HepG2 (cell line): ENCODE data around the gene TMTC1. TPM values are rescaled to one million over a fixed set of nuclear protein-coding genes. Genes with fewer than 3 reads are reported as not detected.

Experiments used
- ATF7-NPFF ChIP-seq: sonication (generic); formaldehyde crosslinking; IDR thresholded peaks from 2 replicates; pipeline ENCODE4 v1.8.1; 2023; ENCODE audit warnings: mild to moderate bottlenecking, low read depth, missing genetic modification reagents, moderate library complexity
- DNMT1 ChIP-seq: sonication (generic); formaldehyde crosslinking; IDR thresholded peaks from 2 replicates; pipeline ENCODE4 v1.5.1; 2020; ENCODE audit warnings: mild to moderate bottlenecking, missing genetic modification reagents
- MED8 ChIP-seq: sonication (generic); formaldehyde crosslinking; IDR thresholded peaks from 2 replicates; pipeline ENCODE4 v1.8.1; 2023; ENCODE audit warnings: mild to moderate bottlenecking, missing genetic modification reagents; ENCODE audit not compliant: insufficient replicate concordance
- NR2F1 ChIP-seq, 2 experiments: fragments of 450-650 bp in 1 of 2; formaldehyde crosslinking in 1 of 2; IDR thresholded peaks; 2 replicates each; pipeline versions ENCODE4 v1.5.0 to v1.6.1; 2016 to 2020; ENCODE audit warnings: mild to moderate bottlenecking in 1 of 2, missing compliant biosample characterization in 1 of 2, missing genetic modification reagents in 1 of 2, moderate library complexity in 1 of 2
- REL ChIP-seq: sonication (generic); formaldehyde crosslinking; conservative IDR thresholded peaks from 2 replicates; pipeline ENCODE4 v1.8.0; 2022; ENCODE audit warnings: mild to moderate bottlenecking, missing genetic modification reagents, moderate library complexity
- SAFB2 ChIP-seq: sonication (generic); formaldehyde crosslinking; IDR thresholded peaks from 2 replicates; pipeline ENCODE4 v1.5.1; 2020; ENCODE audit warnings: missing genetic modification reagents, low read depth, mild to moderate bottlenecking, borderline replicate concordance
- SIX1 ChIP-seq: sonication (generic); formaldehyde crosslinking; IDR thresholded peaks from 2 replicates; pipeline ENCODE4 v1.4.0; 2020; ENCODE audit warnings: missing genetic modification reagents, borderline replicate concordance
- SIX4 ChIP-seq: sonication (generic); formaldehyde crosslinking; IDR thresholded peaks from 2 replicates; pipeline ENCODE4 v1.4.0; 2020; ENCODE audit warnings: missing genetic modification reagents
- SMARCC2 ChIP-seq: fragments of 450-650 bp; IDR thresholded peaks from 2 replicates; pipeline ENCODE4 v1.6.1; 2017; ENCODE audit warnings: antibody characterized with exemption, mild to moderate bottlenecking
- ZFP36L1 ChIP-seq: sonication (generic); formaldehyde crosslinking; IDR thresholded peaks from 2 replicates; pipeline ENCODE4 v1.8.0; 2022; ENCODE audit warnings: mild to moderate bottlenecking, missing genetic modification reagents, moderate library complexity
- ZFP62 ChIP-seq: sonication (generic); formaldehyde crosslinking; IDR thresholded peaks from 2 replicates; pipeline ENCODE4 v1.4.0; 2020; ENCODE audit warnings: missing genetic modification reagents
- ZNF331 ChIP-seq: sonication (generic); formaldehyde crosslinking; IDR thresholded peaks from 2 replicates; pipeline ENCODE4 v1.4.0; 2020; ENCODE audit warnings: missing genetic modification reagents
- ZNF644 ChIP-seq: IDR thresholded peaks from 2 replicates; pipeline ENCODE4 v1.6.1; 2016; ENCODE audit warnings: low read depth
- ZNF749 ChIP-seq: sonication (generic); formaldehyde crosslinking; IDR thresholded peaks from 2 replicates; pipeline ENCODE4 v1.8.0; 2022; ENCODE audit warnings: mild to moderate bottlenecking, missing genetic modification reagents, moderate library complexity, borderline replicate concordance
- polyA plus RNA-seq, 8 experiments: library from polyadenylated mRNA; depleted of rRNA in 3 of 8; stranded (reverse) in 7 of 8; unstranded in 1 of 8; fragments of >200 nt; fragmentation: Illumina TruSeq in 4 of 8; extraction: Trizol in 4 of 8; gene quantifications; 2 replicates each; pipeline versions ENCODE4 v1.2.1 to v1.2.3, GENCODE V29; 2011 to 2016; ENCODE audit warnings: low read depth in 4 of 8, missing spikeins in 1 of 8, mixed read lengths in 1 of 8; ENCODE audit not compliant: insufficient read depth in 1 of 8
- total RNA-seq, 5 experiments: library from RNA; depleted of rRNA; stranded (reverse); fragments of >200 nt; fragmentation: Illumina TruSeq; extraction: Trizol; gene quantifications; 2 replicates each; pipeline ENCODE4 v1.2.3, GENCODE V29; 2016; ENCODE audit warnings: low read depth in 1 of 5
- TF ChIP-seq, protein P1 (sequence below): sonication (generic); formaldehyde crosslinking; IDR thresholded peaks from 2 replicates; pipeline ENCODE4 v1.8.1; 2022; ENCODE audit warnings: mild to moderate bottlenecking, missing genetic modification reagents
- TF ChIP-seq, protein P2 (sequence below): IDR thresholded peaks from 2 replicates; pipeline ENCODE4 v1.6.1; 2012; ENCODE audit warnings: inconsistent platforms
- TF ChIP-seq, protein P3 (sequence below): sonication (generic); formaldehyde crosslinking; IDR thresholded peaks from 2 replicates; pipeline ENCODE4 v1.4.0; 2020; ENCODE audit warnings: missing genetic modification reagents, borderline replicate concordance
- TF ChIP-seq, protein P4 (sequence below): sonication (generic); formaldehyde crosslinking; conservative IDR thresholded peaks from 2 replicates; pipeline ENCODE4 v1.8.0; 2022; ENCODE audit warnings: low read depth, missing genetic modification reagents
- TF ChIP-seq, protein P5 (sequence below): sonication (generic); formaldehyde crosslinking; IDR thresholded peaks from 2 replicates; pipeline ENCODE4 v1.4.0; 2020; ENCODE audit warnings: missing genetic modification reagents; ENCODE audit errors: not compliant biosample characterization
- TF ChIP-seq, protein P6 (sequence below): sonication (generic); formaldehyde crosslinking; IDR thresholded peaks from 2 replicates; pipeline ENCODE4 v1.9.0; 2021; ENCODE audit warnings: missing genetic modification reagents, borderline replicate concordance

The TMTC1 gene
- total and polyA plus RNA-seq, 2 of the 13 experiments (the other 11 are each of a cell fraction or from before 2014, with no cell fraction given), result 0.69 to 1.8 TPM

DNA sequence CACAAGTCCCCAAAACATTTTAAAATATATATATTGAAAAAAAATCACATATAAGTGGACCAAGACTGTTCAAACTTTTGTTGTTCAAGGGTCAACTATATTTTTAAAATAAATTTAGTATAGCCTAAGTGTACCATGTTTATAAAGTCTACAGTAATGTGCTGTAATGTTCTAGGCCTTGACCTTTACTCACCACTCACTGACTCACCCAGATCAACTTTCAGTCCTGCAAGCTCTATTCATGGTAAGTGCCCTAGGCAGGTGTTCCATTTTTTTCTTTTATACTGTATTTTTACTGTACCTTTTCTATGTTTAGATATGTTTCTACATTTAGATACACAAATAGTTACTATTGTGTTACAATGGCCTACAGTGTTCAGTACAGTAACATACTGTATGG, 23.4 kb upstream of the TMTC1 start (continued):
- TF ChIP-seq REL (CRISPR knock-in tag) (no peak), ZNF644 (CRISPR knock-in tag) (0 out of 2 replicates have a peak, but pooled peaks have one; percentile 57), ZFP36L1 (no peak), SIX1 (CRISPR knock-in tag) (peak; percentile 88; the same call in 1 of the 2 replicates), MED8 (CRISPR knock-in tag) (no peak), SAFB2 (CRISPR knock-in tag) (no peak), ATF7-NPFF (CRISPR knock-in tag) (no peak), NR2F1 (CRISPR knock-in tag; IDR thresholded peaks at IDR 0.05) (peak; percentile 46 to 85; a peak in 3 of 4 replicates), ZFP62 (CRISPR knock-in tag) (no peak), SIX4 (CRISPR knock-in tag) (0 out of 2 replicates have a peak, but pooled peaks have one; percentile 51), DNMT1 (CRISPR knock-in tag) (no peak), ZNF331 (CRISPR knock-in tag) (no peak), ZNF749 (no peak), SMARCC2 (no peak)
- TF ChIP-seq, protein P1, sequence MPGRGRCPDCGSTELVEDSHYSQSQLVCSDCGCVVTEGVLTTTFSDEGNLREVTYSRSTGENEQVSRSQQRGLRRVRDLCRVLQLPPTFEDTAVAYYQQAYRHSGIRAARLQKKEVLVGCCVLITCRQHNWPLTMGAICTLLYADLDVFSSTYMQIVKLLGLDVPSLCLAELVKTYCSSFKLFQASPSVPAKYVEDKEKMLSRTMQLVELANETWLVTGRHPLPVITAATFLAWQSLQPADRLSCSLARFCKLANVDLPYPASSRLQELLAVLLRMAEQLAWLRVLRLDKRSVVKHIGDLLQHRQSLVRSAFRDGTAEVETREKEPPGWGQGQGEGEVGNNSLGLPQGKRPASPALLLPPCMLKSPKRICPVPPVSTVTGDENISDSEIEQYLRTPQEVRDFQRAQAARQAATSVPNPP (CRISPR knock-in tag), result no peak
- TF ChIP-seq, protein P2, sequence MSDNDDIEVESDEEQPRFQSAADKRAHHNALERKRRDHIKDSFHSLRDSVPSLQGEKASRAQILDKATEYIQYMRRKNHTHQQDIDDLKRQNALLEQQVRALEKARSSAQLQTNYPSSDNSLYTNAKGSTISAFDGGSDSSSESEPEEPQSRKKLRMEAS, result no peak
- TF ChIP-seq, protein P3, sequence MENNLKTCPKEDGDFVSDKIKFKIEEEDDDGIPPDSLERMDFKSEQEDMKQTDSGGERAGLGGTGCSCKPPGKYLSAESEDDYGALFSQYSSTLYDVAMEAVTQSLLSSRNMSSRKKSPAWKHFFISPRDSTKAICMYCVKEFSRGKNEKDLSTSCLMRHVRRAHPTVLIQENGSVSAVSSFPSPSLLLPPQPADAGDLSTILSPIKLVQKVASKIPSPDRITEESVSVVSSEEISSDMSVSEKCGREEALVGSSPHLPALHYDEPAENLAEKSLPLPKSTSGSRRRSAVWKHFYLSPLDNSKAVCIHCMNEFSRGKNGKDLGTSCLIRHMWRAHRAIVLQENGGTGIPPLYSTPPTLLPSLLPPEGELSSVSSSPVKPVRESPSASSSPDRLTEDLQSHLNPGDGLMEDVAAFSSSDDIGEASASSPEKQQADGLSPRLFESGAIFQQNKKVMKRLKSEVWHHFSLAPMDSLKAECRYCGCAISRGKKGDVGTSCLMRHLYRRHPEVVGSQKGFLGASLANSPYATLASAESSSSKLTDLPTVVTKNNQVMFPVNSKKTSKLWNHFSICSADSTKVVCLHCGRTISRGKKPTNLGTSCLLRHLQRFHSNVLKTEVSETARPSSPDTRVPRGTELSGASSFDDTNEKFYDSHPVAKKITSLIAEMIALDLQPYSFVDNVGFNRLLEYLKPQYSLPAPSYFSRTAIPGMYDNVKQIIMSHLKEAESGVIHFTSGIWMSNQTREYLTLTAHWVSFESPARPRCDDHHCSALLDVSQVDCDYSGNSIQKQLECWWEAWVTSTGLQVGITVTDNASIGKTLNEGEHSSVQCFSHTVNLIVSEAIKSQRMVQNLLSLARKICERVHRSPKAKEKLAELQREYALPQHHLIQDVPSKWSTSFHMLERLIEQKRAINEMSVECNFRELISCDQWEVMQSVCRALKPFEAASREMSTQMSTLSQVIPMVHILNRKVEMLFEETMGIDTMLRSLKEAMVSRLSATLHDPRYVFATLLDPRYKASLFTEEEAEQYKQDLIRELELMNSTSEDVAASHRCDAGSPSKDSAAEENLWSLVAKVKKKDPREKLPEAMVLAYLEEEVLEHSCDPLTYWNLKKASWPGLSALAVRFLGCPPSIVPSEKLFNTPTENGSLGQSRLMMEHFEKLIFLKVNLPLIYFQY, result no peak
- TF ChIP-seq, protein P4, sequence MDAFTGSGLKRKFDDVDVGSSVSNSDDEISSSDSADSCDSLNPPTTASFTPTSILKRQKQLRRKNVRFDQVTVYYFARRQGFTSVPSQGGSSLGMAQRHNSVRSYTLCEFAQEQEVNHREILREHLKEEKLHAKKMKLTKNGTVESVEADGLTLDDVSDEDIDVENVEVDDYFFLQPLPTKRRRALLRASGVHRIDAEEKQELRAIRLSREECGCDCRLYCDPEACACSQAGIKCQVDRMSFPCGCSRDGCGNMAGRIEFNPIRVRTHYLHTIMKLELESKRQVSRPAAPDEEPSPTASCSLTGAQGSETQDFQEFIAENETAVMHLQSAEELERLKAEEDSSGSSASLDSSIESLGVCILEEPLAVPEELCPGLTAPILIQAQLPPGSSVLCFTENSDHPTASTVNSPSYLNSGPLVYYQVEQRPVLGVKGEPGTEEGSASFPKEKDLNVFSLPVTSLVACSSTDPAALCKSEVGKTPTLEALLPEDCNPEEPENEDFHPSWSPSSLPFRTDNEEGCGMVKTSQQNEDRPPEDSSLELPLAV (CRISPR knock-in tag), result no peak
- TF ChIP-seq, protein P5, sequence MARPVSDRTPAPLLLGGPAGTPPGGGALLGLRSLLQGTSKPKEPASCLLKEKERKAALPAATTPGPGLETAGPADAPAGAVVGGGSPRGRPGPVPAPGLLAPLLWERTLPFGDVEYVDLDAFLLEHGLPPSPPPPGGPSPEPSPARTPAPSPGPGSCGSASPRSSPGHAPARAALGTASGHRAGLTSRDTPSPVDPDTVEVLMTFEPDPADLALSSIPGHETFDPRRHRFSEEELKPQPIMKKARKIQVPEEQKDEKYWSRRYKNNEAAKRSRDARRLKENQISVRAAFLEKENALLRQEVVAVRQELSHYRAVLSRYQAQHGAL (CRISPR knock-in tag), result no peak
- TF ChIP-seq, protein P6, sequence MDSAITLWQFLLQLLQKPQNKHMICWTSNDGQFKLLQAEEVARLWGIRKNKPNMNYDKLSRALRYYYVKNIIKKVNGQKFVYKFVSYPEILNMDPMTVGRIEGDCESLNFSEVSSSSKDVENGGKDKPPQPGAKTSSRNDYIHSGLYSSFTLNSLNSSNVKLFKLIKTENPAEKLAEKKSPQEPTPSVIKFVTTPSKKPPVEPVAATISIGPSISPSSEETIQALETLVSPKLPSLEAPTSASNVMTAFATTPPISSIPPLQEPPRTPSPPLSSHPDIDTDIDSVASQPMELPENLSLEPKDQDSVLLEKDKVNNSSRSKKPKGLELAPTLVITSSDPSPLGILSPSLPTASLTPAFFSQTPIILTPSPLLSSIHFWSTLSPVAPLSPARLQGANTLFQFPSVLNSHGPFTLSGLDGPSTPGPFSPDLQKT, result no peak
